Stimulated activated effector memory CD8-positive, alpha-beta T cell treated with anti-CD3 and anti-CD28 coated beads, Interleukin-12 subunit alpha, Interleukin-12 subunit beta, amount 100 ng/mL, for 72 hours (primary cell): ENCODE results near the gene RASGEF1C.

Experiments
- ATAC-seq: fragments of 150-1000 bp; cut with Tn5 transposase; 2 replicates; pipeline ENCODE4 v1.10.0; 2021
- DNase-seq, 2 donors: peaks; one replicate each; pipeline ENCODE4 v3.0.0; 2021 to 2022; ENCODE audit warnings: low spot score in 2 of 2
- H3K27ac Mint-ChIP-seq: one replicate; pipeline ENCODE4 v1.8.0; 2022; ENCODE audit warnings: mild to moderate bottlenecking, mixed read lengths
- H3K36me3 Mint-ChIP-seq: one replicate; pipeline ENCODE4 v1.8.0; 2022; ENCODE audit warnings: mild to moderate bottlenecking, mixed read lengths
- H3K4me1 Mint-ChIP-seq: one replicate; pipeline ENCODE4 v1.8.0; 2022; ENCODE audit warnings: mixed read lengths
- H3K4me3 Mint-ChIP-seq: one replicate; pipeline ENCODE4 v1.8.0; 2022; ENCODE audit warnings: mild to moderate bottlenecking, mixed read lengths
- H3K9me3 Mint-ChIP-seq: one replicate; pipeline ENCODE4 v1.8.0; 2022; ENCODE audit warnings: mixed read lengths

Gene RASGEF1C

DNA sequence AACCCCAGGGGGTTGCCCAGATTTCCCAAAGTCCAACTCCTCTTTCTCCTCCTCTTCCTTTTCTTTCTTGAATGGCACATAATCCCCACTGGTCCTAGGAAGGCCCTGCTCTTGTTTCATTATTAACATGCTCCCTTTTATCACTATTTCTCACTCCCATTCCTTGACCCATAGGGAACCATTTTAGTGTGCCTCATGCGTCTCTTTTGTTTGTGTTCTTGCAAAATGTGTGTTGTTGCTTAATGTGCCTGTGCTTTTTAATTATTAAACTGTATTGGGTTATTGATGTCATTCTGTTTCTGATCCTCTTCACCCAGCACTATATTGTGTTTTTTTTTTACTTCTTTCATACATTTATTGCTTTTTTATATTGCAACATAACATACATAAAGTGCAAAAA is 133.3 kb downstream of the RASGEF1C start:
- H3K4me3 Mint-ChIP-seq = no peak overlapping the region
- ATAC-seq (no peak), DNase-seq (no peak)
- no peak overlapping the region for H3K27ac Mint-ChIP-seq
- peaks cover 9% of the 10 kb centered on the region for H3K36me3 Mint-ChIP-seq
- H3K4me1 Mint-ChIP-seq = peaks cover 20% of the 10 kb centered on the region
- H3K9me3 Mint-ChIP-seq = peaks cover 2% of the 10 kb centered on the region

DNA sequence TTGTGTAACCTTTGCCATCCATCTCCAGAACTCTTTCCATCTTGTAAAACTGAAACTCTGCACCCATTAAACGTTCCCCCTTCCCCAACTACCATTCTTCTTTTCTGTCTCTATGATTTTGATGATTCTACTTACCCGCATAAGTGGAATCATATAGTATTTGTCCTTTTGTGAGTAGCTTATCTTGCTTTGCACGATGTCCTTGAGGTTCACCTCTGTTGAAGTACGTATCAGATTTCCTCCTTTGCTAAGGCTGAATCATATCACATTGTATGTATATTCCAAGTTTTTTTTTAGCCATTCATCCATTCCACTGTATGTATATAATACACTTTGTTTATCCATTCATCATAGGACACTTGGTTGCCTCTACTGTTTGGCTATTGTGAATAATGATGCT is 134.5 kb downstream of the RASGEF1C start:
- Mint-ChIP-seq H3K4me1 (peaks cover 24% of the 10 kb centered on the region), H3K9me3 (peaks cover 2% of the 10 kb centered on the region), H3K4me3 (no peak overlapping the region), H3K36me3 (peaks cover 10% of the 10 kb centered on the region), H3K27ac (no peak overlapping the region)
- DNase-seq (no peak), ATAC-seq (no peak)

DNA sequence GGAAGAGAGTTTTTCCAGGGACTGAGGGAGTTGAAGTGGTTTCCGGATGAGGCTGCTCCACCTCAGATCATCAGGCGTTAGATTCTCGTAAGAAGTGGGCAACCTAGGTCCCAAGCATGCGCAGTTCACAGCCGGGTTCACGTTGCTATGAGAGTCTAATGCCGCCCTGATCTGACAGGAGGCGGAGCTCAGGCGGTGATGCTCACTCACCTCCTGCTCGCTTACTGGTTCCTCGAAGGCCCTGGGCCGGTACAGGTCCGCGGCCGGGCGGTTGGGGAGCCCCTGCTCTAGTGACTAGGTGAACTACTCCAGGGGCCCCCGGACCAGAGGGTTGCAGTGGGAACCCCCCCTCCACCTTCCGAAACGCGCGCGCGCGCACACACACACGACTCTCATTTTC is 136.5 kb downstream of the RASGEF1C start:
- peak overlapping the region; percentile 79 for H3K4me3 Mint-ChIP-seq

DNA sequence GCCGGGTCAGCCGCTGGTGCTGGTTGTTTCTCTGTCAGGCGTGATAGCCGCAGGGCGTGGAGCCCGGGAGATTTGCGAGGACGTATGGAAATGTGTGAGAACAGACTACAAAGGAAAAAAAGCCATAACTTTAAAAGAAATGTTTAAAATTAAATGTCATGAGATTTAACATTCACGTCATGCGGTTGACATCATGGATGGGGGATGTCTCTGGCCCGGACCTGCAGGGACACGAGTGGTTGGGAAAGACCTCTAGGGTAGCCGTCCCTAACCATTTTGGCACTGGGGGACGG is 136.8 kb downstream of the RASGEF1C start:
- Mint-ChIP-seq H3K36me3 (peaks cover 10% of the 10 kb centered on the region), H3K27ac (peak overlapping the region; percentile 78), H3K4me3 (peak overlapping the region; percentile 79), H3K9me3 (peaks cover 2% of the 10 kb centered on the region), H3K4me1 (peaks cover 30% of the 10 kb centered on the region)
- no peak for ATAC-seq
- DNase-seq = no peak

More for the DNA sequence above, 136.5 kb downstream of the RASGEF1C start:
- Mint-ChIP-seq H3K4me1 (peaks cover 30% of the 10 kb centered on the region), H3K36me3 (peaks cover 10% of the 10 kb centered on the region), H3K9me3 (peaks cover 2% of the 10 kb centered on the region), H3K27ac (peak overlapping the region; percentile 78)
- ATAC-seq = no peak
- DNase-seq = no peak

DNA sequence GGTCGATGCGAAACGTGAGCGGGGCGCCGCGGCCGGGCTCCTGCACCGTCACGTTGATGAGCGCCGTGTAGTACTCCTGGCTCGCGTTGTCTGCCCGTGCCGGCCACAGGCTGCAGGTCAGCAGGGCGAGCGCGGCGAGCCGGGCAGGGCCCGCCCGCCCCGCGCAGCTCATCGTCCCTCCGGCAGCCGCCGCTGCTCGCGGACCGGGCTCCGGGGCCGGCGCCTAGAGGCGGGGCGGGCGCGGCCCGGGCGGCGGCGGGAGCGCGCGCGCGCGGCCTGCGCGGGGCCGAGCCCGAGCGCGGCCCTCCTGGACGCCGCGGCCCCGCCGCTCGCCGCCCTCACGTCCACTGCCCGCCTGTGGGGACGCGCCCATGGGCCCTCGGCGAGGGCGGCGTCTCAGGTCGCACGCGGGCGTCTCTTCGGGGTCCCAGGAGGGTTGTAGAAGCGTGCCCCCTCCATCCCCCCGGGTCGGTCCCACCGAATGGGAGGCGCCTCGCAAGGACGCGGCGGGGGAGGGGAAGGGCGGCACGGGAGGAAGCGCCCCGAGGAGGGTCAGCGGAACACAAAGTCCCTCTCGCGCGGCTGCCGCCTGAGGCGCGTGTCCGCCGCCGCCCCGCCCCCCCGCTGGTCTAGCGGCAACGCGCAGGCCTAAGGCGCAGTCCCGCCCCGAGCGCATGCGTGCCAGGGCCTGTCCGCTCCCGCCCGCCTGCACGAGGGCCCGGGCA is 137.3 kb downstream of the RASGEF1C start, which contains the start of gene RNF130:
RNF130 (minus strand) TSS at position 229 of the 725 bp plus-strand sequence; CDS start at position 172, 57 bp downstream.
- peak within 1 kb of the TSS; percentile 79 for H3K4me3 Mint-ChIP-seq
- peak; percentile 89 for ATAC-seq
- H3K27ac Mint-ChIP-seq = peak within 1 kb of the TSS; percentile 78
- DNase-seq = peak; percentile 90 to 94
- H3K36me3 Mint-ChIP-seq = peaks cover 10% of the 10 kb centered on the region
- H3K9me3 Mint-ChIP-seq = peaks cover 2% of the 10 kb centered on the region
- H3K4me1 Mint-ChIP-seq = peaks cover 30% of the 10 kb centered on the region

DNA sequence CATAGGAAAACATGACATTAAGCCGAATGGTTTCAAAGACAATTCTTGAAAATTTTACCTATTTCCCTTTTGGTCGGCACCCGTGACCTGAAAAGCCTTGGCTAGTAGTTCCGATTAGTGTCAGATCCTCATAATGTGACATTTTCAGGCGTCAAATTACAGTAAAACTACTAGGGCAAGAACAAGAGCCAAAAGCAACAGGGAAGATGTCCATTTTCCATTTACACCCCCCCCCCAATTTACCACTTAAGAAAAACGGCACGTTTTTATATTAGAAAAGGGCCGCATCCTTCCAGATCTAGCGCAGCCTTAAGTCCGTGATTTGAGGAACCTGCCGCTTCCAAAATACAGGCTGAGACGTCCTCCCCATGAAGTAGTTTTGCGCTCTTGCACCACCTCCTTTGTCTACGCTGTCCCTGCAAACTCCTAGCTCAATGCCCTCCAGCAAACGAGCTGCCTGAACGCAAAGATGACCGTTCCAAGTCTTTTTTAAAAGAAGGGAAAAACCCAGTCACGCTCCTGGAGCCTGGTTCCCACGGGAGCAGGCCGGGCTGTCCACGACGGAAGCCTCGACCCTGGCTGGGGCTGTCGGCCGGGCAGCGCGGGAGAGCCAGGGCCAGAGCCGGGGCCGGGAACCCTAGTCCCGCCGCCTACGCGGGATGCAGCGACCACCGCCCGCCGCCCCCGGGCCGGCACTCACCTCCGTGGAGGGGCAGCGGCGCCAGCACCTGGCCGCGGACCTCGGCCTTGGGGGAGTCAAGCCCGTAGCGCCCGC is 138.1 kb downstream of the RASGEF1C start:
- Mint-ChIP-seq H3K9me3 (peaks cover 2% of the 10 kb centered on the region), H3K4me3 (peak overlapping the region; percentile 79), H3K27ac (peak overlapping the region; percentile 35), H3K36me3 (peaks cover 10% of the 10 kb centered on the region), H3K4me1 (peaks cover 30% of the 10 kb centered on the region)
- peak; percentile 17 for ATAC-seq
- peak in 1 of 2 donors; percentile 74 for DNase-seq

DNA sequence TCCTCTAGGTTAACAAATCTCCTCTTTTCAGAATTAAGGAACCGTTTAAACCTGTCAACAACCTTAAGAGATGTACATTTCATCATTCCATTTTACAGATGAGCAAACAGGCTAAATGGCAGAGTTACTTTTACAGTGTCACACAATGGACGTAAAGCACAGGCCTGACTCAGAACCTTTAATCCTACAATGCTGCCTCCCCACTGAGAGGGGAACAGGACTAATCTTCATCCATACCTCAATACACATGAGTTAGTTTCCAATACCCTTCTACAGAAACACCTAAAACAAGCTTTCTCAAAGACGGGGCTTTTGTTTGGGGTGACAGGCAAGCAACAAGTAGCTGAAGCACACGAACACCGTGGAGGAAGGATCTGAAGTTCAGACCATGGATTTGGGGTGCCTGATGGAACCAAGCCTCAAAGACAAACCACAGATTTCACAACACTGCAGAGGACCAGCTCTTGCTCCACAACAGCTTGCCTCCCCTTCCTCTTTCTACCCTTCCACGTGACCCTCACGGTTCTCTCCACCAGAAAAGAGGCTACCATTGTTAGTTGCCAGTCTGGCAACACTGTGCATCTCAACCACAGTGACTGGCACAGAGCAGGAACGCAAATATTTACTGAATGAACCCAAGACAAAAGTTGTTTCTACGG is 139.3 kb downstream of the RASGEF1C start:
- ATAC-seq = no peak
- Mint-ChIP-seq H3K9me3 (peaks cover 2% of the 10 kb centered on the region), H3K36me3 (peaks cover 10% of the 10 kb centered on the region), H3K27ac (no peak overlapping the region), H3K4me3 (peak overlapping the region; percentile 79), H3K4me1 (peaks cover 30% of the 10 kb centered on the region)
- no peak for DNase-seq

DNA sequence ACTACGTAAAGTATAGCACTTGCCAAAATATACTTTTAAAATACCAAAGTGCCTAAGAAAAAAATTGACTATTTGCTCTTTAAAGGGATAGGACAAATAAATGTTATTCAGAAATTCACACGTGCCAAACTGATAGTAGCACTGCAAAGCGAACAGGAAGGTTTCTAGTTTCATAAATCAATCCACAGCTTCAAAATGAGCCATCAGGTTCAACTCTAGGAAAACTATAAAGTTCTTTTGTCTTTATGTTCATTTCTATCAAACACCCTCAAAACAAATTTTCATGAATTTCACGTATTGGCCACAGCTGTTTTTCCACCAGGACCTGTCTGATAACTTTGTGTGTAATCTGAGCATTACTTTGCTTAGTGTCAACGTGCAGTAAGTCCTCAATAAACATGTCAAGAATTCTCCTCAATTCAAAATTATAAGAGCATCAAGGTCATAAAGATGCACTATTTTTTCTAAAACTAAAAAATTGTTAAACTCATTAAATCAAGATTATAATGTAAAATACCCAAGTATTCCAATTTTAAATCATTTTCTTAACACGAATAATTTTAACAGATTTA is 140.4 kb downstream of the RASGEF1C start:
- Mint-ChIP-seq H3K9me3 (peaks cover 2% of the 10 kb centered on the region), H3K27ac (no peak overlapping the region), H3K4me1 (peaks cover 30% of the 10 kb centered on the region), H3K4me3 (no peak overlapping the region), H3K36me3 (peaks cover 8% of the 10 kb centered on the region)
- ATAC-seq = no peak
- DNase-seq = no peak

DNA sequence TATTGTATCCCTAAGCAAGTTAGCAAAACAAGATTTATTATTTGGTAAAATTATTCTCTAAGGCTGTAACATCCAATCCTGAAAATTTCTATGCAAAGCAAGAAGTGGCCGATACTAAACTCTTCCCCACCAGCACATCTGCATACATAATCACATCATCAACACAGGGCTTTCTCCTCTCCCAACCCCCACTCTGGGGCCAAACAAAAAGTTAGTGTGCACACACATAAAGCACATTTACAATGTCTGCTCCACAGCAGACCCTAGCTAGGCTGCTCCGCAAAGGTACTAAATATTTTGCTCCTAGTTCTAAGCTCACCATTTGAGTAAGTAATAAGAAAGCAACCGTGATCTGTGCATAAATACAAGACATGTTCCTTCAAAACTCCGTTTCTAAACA is 141.0 kb downstream of the RASGEF1C start:
- no peak for ATAC-seq
- Mint-ChIP-seq H3K9me3 (peaks cover 2% of the 10 kb centered on the region), H3K4me3 (no peak overlapping the region), H3K4me1 (peaks cover 34% of the 10 kb centered on the region), H3K27ac (no peak overlapping the region), H3K36me3 (peaks cover 6% of the 10 kb centered on the region)
- no peak for DNase-seq

DNA sequence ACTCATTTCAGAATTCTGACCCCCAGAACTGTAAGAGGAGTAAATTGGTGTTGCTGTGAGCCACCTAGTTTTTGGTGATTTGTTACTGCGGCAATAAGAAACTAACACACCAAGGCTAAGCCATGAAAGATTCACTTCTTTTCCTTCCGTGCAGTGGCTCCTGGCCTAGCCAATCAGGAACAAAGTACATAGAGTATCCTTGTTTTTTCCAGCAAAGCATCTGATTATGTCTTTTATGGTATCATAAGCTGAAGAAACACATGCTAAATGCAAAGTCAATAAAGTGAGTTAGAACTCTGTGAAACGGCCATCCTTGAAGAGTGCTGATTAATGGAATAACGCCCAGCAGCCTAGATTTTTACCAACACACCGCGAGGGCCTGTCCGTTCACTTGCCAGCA is 148.8 kb downstream of the RASGEF1C start:
- Mint-ChIP-seq H3K27ac (no peak overlapping the region), H3K4me1 (peaks cover 13% of the 10 kb centered on the region), H3K9me3 (no peaks in the 10 kb centered on the region), H3K36me3 (no peaks in the 10 kb centered on the region), H3K4me3 (no peak overlapping the region)
- DNase-seq = no peak
- no peak for ATAC-seq

DNA sequence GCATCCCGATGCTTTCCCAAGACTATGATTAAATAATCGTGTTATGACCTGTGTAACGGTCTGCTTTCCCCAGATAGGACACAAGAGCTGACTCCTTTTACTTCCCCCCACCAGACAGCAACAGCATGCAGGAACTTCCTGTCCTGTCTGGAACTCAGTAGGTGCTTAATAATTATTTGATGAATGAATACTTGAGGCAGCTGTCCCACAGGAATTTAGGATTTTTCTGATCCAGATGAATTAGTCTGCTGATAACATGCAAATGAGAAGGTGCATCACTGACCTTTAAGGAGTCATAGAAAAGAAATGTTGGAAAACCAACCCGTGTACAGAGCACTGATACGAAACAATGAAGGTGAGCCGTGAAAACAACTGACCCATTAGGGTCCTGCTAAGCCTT is 149.7 kb downstream of the RASGEF1C start:
- no peak for ATAC-seq
- Mint-ChIP-seq H3K27ac (no peak overlapping the region), H3K9me3 (no peaks in the 10 kb centered on the region), H3K36me3 (no peaks in the 10 kb centered on the region), H3K4me3 (no peak overlapping the region), H3K4me1 (peaks cover 13% of the 10 kb centered on the region)
- DNase-seq = no peak

DNA sequence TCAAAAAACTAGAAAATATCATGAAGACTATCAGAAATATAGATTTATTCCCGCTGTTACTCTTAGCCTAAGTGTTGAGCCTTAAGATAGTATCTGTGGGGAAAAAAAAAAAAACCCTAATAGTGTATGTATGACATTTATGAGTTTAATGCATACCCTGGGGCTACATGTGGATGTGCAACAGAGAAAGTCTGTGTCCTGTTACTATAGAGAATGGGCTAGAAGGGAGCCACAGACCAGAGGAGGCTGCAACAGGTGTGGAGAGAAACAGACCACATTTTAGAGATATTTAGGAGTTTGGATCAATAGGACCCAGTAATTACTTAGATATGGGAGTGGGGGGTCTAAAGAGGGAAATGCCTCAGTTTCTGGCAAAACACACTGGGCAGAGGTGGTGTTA is 152.9 kb downstream of the RASGEF1C start:
- no peak overlapping the region for H3K27ac Mint-ChIP-seq
- no peak overlapping the region for H3K4me3 Mint-ChIP-seq
- ATAC-seq = no peak
- H3K4me1 Mint-ChIP-seq = peaks cover 22% of the 10 kb centered on the region
- H3K36me3 Mint-ChIP-seq = no peaks in the 10 kb centered on the region
- DNase-seq = no peak
- no peaks in the 10 kb centered on the region for H3K9me3 Mint-ChIP-seq

DNA sequence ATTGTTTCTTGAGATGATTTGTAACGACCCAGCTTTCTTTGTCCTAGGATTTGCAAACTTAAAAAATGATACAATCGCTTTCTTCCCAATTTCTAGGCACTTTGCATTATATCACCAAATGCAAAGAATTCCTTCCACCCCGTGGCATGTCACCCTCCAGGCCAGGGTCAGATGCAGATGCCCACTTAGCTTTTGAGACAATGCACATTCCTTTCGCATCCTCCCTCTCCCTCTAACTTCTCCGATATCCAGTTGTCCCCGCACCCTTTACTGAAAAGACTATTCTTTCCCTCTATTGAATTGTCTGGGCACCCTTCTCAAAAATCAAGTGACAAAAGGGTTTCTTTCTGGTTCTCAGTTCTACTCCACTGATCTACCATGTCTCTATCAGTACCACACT is 154.8 kb downstream of the RASGEF1C start:
- Mint-ChIP-seq H3K9me3 (no peaks in the 10 kb centered on the region), H3K4me3 (no peak overlapping the region), H3K4me1 (peaks cover 22% of the 10 kb centered on the region), H3K36me3 (no peaks in the 10 kb centered on the region), H3K27ac (no peak overlapping the region)
- no peak for DNase-seq
- no peak for ATAC-seq

DNA sequence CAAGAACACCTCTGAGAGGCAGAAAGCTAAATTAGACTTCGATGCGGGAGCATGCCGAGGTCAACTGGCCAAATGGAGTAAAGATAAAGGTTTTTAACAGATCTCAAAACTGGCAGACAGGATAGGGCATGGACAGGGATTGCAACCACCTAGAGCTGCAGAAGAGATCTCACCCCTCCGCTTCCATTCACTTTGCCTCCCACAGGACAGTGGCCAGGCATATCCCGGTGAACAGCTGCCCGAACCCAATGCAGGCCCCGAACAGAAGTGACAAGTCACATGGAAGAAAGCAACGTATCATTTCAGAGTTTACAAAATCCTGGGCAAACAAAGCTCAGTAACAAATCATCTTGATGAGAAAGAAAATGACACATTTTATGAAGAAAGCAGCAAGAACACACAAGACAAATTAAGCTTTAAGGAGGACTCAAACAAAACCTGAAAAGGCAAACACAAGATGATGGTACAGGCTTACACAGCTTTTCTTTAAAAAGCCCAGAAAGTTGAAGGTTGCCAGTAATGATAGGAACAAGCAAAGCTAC is 155.9 kb downstream of the RASGEF1C start:
- Mint-ChIP-seq H3K4me3 (no peak overlapping the region), H3K27ac (no peak overlapping the region), H3K4me1 (peaks cover 22% of the 10 kb centered on the region), H3K36me3 (no peaks in the 10 kb centered on the region), H3K9me3 (no peaks in the 10 kb centered on the region)
- DNase-seq (no peak), ATAC-seq (no peak)

DNA sequence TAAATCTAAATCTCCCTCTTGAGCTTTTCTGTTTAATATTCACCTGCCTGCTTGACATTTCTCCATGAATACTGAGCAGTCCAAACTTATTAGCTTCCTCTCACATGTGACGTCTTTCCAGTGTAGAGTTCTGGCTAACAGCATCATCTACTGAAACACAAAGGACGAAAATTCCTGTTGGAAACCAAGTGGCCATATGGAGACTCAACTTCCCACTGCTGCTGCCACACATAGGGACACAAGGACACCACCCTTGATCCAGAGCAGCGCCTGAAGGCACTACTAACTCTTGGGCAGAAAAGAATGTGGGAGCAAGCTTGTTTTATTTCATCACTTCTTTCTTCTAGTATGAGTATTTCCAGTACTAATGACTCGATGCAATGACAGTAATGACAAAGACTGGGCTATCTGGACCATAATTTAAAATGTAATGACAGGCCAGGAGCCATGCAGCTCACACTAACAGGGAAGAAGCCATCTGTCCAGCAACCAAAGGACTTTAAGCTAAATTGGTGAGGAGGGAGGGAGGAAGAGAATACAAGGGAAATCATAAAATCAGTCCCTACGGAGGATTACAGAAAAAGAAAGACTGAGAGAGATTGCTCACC is 156.7 kb downstream of the RASGEF1C start:
- Mint-ChIP-seq H3K27ac (no peak overlapping the region), H3K9me3 (no peaks in the 10 kb centered on the region), H3K4me1 (peaks cover 28% of the 10 kb centered on the region), H3K36me3 (no peaks in the 10 kb centered on the region), H3K4me3 (no peak overlapping the region)
- no peak for DNase-seq
- ATAC-seq = peak; percentile 55
